HG03064 (cell line): ENCODE data around the gene OBSCN.
A peak's percentile ranks its signal among the peaks of the same experiment; 100 is the strongest.

Source experiments
- ATAC-seq: cut with Tn5 transposase; IDR thresholded peaks from one replicate; pipeline ENCODE4 v1.9.1; 2021; ENCODE audit warnings: low read depth; ENCODE audit not compliant: unreplicated experiment

Gene OBSCN

GRCh38 chr1:228275430-228276173 lies 67.8 kb downstream of the OBSCN start:
- ATAC-seq, result peak; percentile 73

GRCh38 chr1:228276174-228276831 lies 68.5 kb downstream of the OBSCN start:
- no peak for ATAC-seq

GRCh38 chr1:228276901-228277490 lies 69.2 kb downstream of the OBSCN start:
- no peak for ATAC-seq

- ATAC-seq, result no peak
Observed at GRCh38 chr1:228277491-228278431, 69.9 kb downstream of the OBSCN start.

- no peak for ATAC-seq
Observed at GRCh38 chr1:228278432-228278941, 70.6 kb downstream of the OBSCN start.

- no peak for ATAC-seq
Observed at GRCh38 chr1:228279011-228279721, 71.3 kb downstream of the OBSCN start.

- no peak for ATAC-seq
Observed at GRCh38 chr1:228279722-228280105, 71.9 kb downstream of the OBSCN start.

GRCh38 chr1:228280106-228280901 lies 72.5 kb downstream of the OBSCN start:
- no peak for ATAC-seq

- ATAC-seq, result no peak
Observed at GRCh38 chr1:228280961-228281591, 73.2 kb downstream of the OBSCN start.

- ATAC-seq, result no peak
Observed at GRCh38 chr1:228281631-228282328, 73.9 kb downstream of the OBSCN start.

GRCh38 chr1:228282329-228283042 lies 74.6 kb downstream of the OBSCN start:
- no peak for ATAC-seq

GRCh38 chr1:228283043-228283371 lies 75.2 kb downstream of the OBSCN start:
- ATAC-seq, result no peak

GRCh38 chr1:228283476-228284147 lies 75.8 kb downstream of the OBSCN start:
- ATAC-seq, result no peak

GRCh38 chr1:228284148-228284495 lies 76.3 kb downstream of the OBSCN start:
- ATAC-seq, result no peak

GRCh38 chr1:228284521-228284920 lies 76.7 kb downstream of the OBSCN start:
- ATAC-seq, result no peak

- ATAC-seq, result no peak
Observed at GRCh38 chr1:228285661-228286504, 78.0 kb downstream of the OBSCN start.
